Large intestine (tissue), 3 donors: ENCODE data around the gene ZFP36. TPM values are rescaled to one million over a fixed set of nuclear protein-coding genes. Genes with fewer than 3 reads are reported as not detected.
"Not testable (repeated sequence)": the region's sequence is repeated elsewhere in the genome, so short reads cannot be mapped to it uniquely, and the experiment has no call there.

Source experiments
- DNase-seq, 2 donors: peaks; one replicate each; pipeline versions ENCODE4 v3.0.0 to v3.0.0-alpha.2; 2013
- H3K27ac ChIP-seq: one replicate; pipeline ENCODE4 v1.5.1; 2013; ENCODE audit warnings: low read length
- H3K27me3 ChIP-seq: 2 replicates; pipeline ENCODE4 v1.6.1; 2013; ENCODE audit warnings: low read length; ENCODE audit not compliant: control insufficient read depth, insufficient read depth
- H3K36me3 ChIP-seq: 2 replicates; pipeline ENCODE4 v1.6.1; 2013; ENCODE audit warnings: low read length; ENCODE audit not compliant: control insufficient read depth, insufficient read depth
- H3K4me1 ChIP-seq: one replicate; pipeline ENCODE4 v1.6.1; 2013; ENCODE audit warnings: low read length; ENCODE audit not compliant: control insufficient read depth, insufficient read depth
- H3K4me3 ChIP-seq: one replicate; pipeline ENCODE4 v1.5.1; 2013; ENCODE audit warnings: low read length
- H3K9me3 ChIP-seq: one replicate; pipeline ENCODE4 v1.6.1; 2013; ENCODE audit warnings: mild to moderate bottlenecking, low read depth, low read length, moderate library complexity; ENCODE audit not compliant: control insufficient read depth
- WGBS: methylation state at CpG from one replicate; pipeline ENCODE4 v1.1.5; 2013; ENCODE audit warnings: low lambda C conversion rate; ENCODE audit not compliant: insufficient coverage; 5-methylcytosine and 5-hydroxymethylcytosine counted together
- polyA plus RNA-seq: library from polyadenylated mRNA; unstranded; fragments of 120-200 nt; gene quantifications from one replicate; pipeline ENCODE4 v1.2.1, GENCODE V29; 2013

ZFP36 gene
- polyA plus RNA-seq, 1 donor, result 419 TPM

DNA sequence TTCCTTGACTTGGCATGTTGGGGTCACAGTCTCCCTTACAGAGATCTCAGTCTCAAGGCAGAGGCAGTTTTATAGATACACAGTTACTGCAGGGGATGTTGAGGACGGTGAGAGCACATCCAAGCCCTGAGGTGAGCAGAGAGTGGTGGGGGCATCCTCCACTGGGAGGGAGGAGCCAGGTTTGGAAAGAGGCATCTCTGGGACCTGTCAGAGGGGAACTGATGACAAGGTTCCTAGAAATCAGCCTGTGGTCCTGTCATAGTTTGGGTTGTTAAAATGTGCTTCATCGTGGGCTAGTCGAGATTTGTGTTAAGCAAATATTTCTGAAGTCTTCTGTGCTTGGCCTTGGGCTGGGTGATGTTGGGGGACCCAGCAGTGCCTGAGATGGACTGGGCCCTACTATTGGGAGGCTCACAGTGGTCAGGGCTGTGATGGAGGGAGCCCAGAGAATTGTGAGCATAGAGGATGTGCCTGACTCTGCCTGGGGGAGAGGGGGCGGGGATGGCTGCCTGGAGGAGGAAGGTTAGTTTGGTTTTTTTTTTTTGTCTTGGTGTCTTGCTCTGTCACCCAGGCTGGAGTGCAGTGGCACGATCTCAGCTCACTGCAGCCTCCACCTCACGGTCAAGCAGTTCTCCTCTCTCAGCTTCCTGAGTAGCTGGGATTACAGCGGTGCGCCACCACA is 42.6 kb downstream of the ZFP36 start:
- H3K27ac ChIP-seq, result no peak overlapping the region
- WGBS, result no CpG with 5 or more reads among the region's 8 CpGs
- H3K9me3 ChIP-seq, result no peaks in the 10 kb centered on the region

DNA sequence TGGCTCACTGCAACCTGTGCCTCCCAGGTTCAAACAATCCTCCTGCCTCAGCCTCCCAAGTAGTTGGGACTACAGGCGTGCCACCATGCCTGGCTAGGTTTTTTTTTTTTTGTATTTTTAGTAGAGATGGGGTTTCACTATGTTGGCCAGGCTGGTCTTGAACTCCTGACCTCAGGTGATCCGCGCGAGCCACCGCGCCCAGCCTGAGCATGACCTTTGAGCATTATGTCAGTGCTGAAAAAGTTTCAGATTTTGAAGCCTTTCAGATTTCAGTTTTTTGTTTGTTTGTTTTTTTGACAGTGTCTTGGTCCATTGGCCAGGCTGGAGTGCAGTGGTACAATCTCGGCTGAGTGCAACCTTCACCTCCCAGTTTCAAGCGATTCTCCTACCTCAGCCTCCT is 44.6 kb downstream of the ZFP36 start:
- not testable (repeated sequence) for H3K27me3 ChIP-seq, H3K27ac ChIP-seq, H3K9me3 ChIP-seq, H3K4me1 ChIP-seq, DNase-seq, H3K4me3 ChIP-seq
- H3K36me3 ChIP-seq, result peaks cover 37% of the 10 kb centered on the region
- no CpG with 5 or more reads among the region's 8 CpGs for WGBS

More for the DNA sequence above, 42.6 kb downstream of the ZFP36 start:
- Histone ChIP-seq H3K36me3 (peaks cover 31% of the 10 kb centered on the region), H3K4me1 (peaks cover 3% of the 10 kb centered on the region), H3K27me3 (no peaks in the 10 kb centered on the region), H3K4me3 (no peak overlapping the region)
- DNase-seq, result no peak

Other genes with a start within 250 kb of the ZFP36 start
- gene NCCRP1, start 209.9 kb upstream of the ZFP36 start, polyA plus RNA-seq, result 0.33 TPM
- gene SYCN, start 202.6 kb upstream of the ZFP36 start, polyA plus RNA-seq, result not detected
- not detected for gene IFNL3, start 161.8 kb upstream of the ZFP36 start, polyA plus RNA-seq
- gene IFNL4, start 158.0 kb upstream of the ZFP36 start, polyA plus RNA-seq, result 0.04 TPM
- gene IFNL2, start 138.5 kb upstream of the ZFP36 start, polyA plus RNA-seq, result not detected
- gene IFNL1, start 110.4 kb upstream of the ZFP36 start, polyA plus RNA-seq, result 0.06 TPM
- gene LRFN1, start 86.0 kb upstream of the ZFP36 start, polyA plus RNA-seq, result 1.3 TPM
- 26.3 TPM for gene GMFG, start 70.8 kb upstream of the ZFP36 start, polyA plus RNA-seq
- gene SAMD4B, start 64.4 kb upstream of the ZFP36 start, polyA plus RNA-seq, result 94.4 TPM
- gene PAF1, start 15.7 kb upstream of the ZFP36 start, polyA plus RNA-seq, result 42.4 TPM
- gene MED29, start 15.5 kb upstream of the ZFP36 start, polyA plus RNA-seq, result 24.3 TPM
- gene PLEKHG2, start 5.8 kb downstream of the ZFP36 start, polyA plus RNA-seq, result 21.1 TPM
- 1,947 TPM for gene RPS16, start 29.1 kb downstream of the ZFP36 start, polyA plus RNA-seq
- gene SUPT5H, start 38.7 kb downstream of the ZFP36 start, polyA plus RNA-seq, result 119 TPM
- gene TIMM50, start 74.0 kb downstream of the ZFP36 start, polyA plus RNA-seq, result 62.7 TPM
- gene DLL3, start 92.1 kb downstream of the ZFP36 start, polyA plus RNA-seq, result 0.90 TPM
- 0.19 TPM for gene SELENOV, start 108.3 kb downstream of the ZFP36 start, polyA plus RNA-seq
- 2.0 TPM for gene EID2B, start 126.0 kb downstream of the ZFP36 start, polyA plus RNA-seq
- 11.2 TPM for gene EID2, start 133.3 kb downstream of the ZFP36 start, polyA plus RNA-seq
- not detected for gene LGALS13, start 195.7 kb downstream of the ZFP36 start, polyA plus RNA-seq
- gene LGALS16, start 249.1 kb downstream of the ZFP36 start, polyA plus RNA-seq, result not detected